HFF-Myc (cell line): ENCODE data around the gene STRADB.

Experiments
- DNase-seq: peaks from one replicate; pipeline ENCODE4 v3.0.0-alpha.2; 2011; ENCODE audit warnings: low read depth; ENCODE audit errors: extremely low read depth
- H3K4me3 ChIP-seq: replicated peaks from 2 replicates; pipeline ENCODE4 v1.5.1; 2011; ENCODE audit warnings: low read depth, mild to moderate bottlenecking, control low read depth, low read length
- TF ChIP-seq, protein P1 (sequence below): IDR thresholded peaks from 2 replicates; pipeline ENCODE4 v1.5.1; 2012; ENCODE audit warnings: mild to moderate bottlenecking, low read depth, low read length, control low read depth; ENCODE audit errors: missing control alignments

The STRADB gene

DNA sequence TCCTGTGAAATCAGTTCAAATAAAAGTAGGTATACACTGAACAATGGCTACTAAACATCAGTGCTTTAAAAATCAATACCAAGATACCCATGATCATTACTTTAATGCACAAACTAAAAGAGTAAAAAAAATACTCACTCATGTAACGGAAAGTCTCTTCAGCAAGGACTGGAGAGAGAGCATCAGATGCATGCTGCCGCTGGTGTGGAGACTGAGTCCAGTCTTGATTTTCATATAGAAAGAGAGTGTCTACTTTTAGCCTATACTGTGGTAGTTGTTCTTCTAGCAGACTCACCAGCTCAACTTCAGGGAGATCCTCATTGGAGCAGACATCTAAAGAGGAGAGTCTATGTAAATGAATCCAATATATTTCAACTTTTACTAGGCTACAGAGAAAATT lies 44.3 kb upstream of the STRADB start:
- H3K4me3 ChIP-seq = no peak overlapping the region
- TF ChIP-seq, protein P1, sequence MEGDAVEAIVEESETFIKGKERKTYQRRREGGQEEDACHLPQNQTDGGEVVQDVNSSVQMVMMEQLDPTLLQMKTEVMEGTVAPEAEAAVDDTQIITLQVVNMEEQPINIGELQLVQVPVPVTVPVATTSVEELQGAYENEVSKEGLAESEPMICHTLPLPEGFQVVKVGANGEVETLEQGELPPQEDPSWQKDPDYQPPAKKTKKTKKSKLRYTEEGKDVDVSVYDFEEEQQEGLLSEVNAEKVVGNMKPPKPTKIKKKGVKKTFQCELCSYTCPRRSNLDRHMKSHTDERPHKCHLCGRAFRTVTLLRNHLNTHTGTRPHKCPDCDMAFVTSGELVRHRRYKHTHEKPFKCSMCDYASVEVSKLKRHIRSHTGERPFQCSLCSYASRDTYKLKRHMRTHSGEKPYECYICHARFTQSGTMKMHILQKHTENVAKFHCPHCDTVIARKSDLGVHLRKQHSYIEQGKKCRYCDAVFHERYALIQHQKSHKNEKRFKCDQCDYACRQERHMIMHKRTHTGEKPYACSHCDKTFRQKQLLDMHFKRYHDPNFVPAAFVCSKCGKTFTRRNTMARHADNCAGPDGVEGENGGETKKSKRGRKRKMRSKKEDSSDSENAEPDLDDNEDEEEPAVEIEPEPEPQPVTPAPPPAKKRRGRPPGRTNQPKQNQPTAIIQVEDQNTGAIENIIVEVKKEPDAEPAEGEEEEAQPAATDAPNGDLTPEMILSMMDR = no peak
- no peak for DNase-seq

- H3K4me3 ChIP-seq = no peak overlapping the region
Measured at GRCh38 chr2:201408931-201409330, 42.6 kb upstream of the STRADB start.

GRCh38 chr2:201411421-201411820 lies 40.1 kb upstream of the STRADB start:
- DNase-seq = no peak
- no peak overlapping the region for H3K4me3 ChIP-seq
- TF ChIP-seq, protein P1 = no peak

More at GRCh38 chr2:201408931-201409330, 42.6 kb upstream of the STRADB start:
- TF ChIP-seq, protein P1 = no peak
- no peak for DNase-seq

GRCh38 chr2:201413143-201413542 lies 38.4 kb upstream of the STRADB start:
- no peak overlapping the region for H3K4me3 ChIP-seq
- TF ChIP-seq, protein P1 = no peak
- DNase-seq = no peak

DNA sequence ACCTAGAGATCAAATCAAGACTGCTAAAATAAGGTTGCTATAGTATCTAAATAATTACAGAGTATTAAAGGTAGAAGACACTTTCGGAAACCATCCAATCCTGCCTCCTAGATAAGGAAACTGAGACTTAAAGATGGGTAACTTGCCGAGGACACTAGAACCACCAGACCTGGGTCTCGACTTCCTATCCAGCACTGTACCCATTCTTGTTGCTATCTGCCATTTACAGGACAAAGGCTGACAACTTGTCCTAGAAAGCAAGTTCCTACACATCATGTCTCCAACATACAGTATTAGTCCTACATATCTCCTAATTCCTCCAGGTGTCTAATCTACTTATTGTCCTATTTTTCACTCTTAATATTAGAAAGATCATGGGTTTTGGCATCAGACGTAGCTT lies 38.0 kb upstream of the STRADB start:
- no peak overlapping the region for H3K4me3 ChIP-seq
- no peak for DNase-seq
- TF ChIP-seq, protein P1 = no peak

DNA sequence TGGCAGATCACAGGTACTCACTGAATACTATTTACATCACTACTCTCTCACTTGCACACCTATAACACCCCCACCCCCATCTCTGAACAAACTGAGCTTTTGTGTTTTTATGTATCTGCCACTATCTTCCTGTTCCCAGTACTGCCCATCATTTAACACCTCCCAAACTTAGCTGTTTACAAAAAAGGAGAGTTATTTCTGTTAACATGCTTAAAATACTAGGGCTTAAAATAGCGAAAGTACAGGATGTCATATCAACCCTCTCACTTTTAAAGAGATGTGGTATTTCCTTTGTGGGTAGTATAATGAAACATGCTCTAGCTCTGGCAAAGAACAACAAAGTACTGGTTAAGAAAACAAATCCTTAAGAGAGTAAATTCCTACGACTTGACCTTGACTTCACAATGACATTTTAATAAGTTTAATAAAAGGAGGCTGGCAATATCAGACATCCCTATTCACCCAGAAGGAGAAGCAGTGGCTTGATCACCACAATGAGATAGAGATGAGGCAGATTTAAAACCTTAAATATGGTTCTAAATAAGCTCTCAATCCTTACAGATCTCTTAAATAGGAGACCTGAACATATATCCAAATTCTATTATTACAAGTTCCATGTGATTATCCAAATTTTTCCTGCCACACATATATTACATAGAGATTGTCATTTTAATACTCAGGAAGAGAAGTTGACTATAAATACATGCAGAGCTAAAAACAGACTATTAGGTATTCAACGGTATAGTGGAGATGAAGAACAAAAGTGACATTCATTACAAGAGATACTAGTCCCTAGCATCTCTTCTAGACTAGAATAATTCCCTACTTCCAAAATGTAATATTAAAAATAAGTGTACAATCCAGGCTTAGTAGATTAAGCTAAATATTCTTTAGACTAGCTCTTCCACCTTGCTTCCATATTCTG lies 37.2 kb upstream of the STRADB start:
- TF ChIP-seq, protein P1 = no peak
- DNase-seq = no peak
- H3K4me3 ChIP-seq = no peak overlapping the region

DNA sequence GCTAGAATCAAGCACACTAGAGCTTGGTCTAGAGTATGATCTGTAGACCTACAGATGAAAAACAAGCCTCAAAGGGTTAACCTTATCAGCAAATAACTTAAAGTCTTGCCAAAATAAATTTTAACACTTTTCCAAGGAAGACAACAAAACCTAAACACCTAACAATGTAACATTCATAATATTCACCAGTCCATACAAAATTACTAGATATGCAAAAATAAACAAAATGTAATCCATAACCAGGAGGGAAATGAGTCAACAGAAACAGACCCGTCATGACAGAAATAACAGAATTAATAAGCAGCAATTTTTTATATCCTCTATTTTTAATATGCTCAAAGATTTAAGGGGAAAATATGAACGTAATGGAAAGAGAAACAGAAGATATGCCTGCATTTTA lies 36.4 kb upstream of the STRADB start:
- TF ChIP-seq, protein P1 = no peak
- H3K4me3 ChIP-seq = no peak overlapping the region
- no peak for DNase-seq
